GM12878 (cell line): ENCODE data around the gene C3orf38. TPM values are rescaled to one million over a fixed set of nuclear protein-coding genes. Genes with fewer than 3 reads are reported as not detected.

ENCODE experiments used
- ATAC-seq: fragments of 200-7000 bp; cut with Tn5 transposase; 3 replicates; pipeline ENCODE4 v1.9.1; 2020; ENCODE audit warnings: mild to moderate bottlenecking, moderate library complexity
- BruUV-seq: library from RNA; stranded (reverse); fragments of 400-500 nt; replicated peaks from 2 replicates; lab custom pipeline; 2021; lab: Mats Ljungman, UMichigan
- CTCF ChIA-PET: fragments of 300-600 bp; sonication (Branson Sonifier 250); formaldehyde crosslinking; extraction: SDS; loops from one replicate; lab custom pipeline; 2021; ENCODE audit warnings: inconsistent platforms; lab: Yijun Ruan, JAX
- POLR2A ChIA-PET: fragments of 350-600 bp; formaldehyde crosslinking; extraction: SDS; loops from one replicate; lab custom pipeline; 2021; ENCODE audit warnings: inconsistent platforms; lab: Charles Lee
- RAD21 ChIA-PET: fragments of 300-600 bp; sonication (Branson Sonifier 250); formaldehyde crosslinking; loops from one replicate; lab custom pipeline; 2023; ENCODE audit warnings: antibody characterized with exemption; ENCODE audit not compliant: unreplicated experiment; lab: Charles Lee
- SMC1A ChIA-PET: fragments of 300-600 bp; sonication (Branson Sonifier 250); formaldehyde crosslinking; loops from one replicate; lab custom pipeline; 2023; ENCODE audit not compliant: unreplicated experiment, uncharacterized antibody; lab: Charles Lee
- DNase-seq: peaks from one replicate; pipeline ENCODE4 v3.0.0-alpha.2; 2011; ENCODE audit warnings: low read depth, low spot score
- FAIRE-seq: peaks from 3 replicates; lab custom pipeline; 2011; peaks lifted over from hg19 to GRCh38; lab: Jason Lieb, UNC
- H2AFZ ChIP-seq: 2 replicates; pipeline ENCODE4 v1.6.0; 2011; ENCODE audit warnings: low read depth, low read length, control low read depth; ENCODE audit not compliant: control insufficient read depth
- H3K27ac ChIP-seq: 2 replicates; pipeline ENCODE4 v1.5.1; 2011; ENCODE audit warnings: control low read depth; ENCODE audit not compliant: control insufficient read depth, insufficient read depth
- H3K27me3 ChIP-seq, 2 experiments: replicated peaks in 1 of 2; 2 replicates each; pipeline versions ENCODE4 v1.6.0 to v1.6.1; 2011; ENCODE audit warnings: low read length in 1 of 2; ENCODE audit not compliant: control insufficient read depth in 2 of 2, insufficient read depth in 2 of 2
- H3K36me3 ChIP-seq, 2 experiments: 2 replicates each; pipeline ENCODE4 v1.5.1; 2011; ENCODE audit warnings: low read length in 1 of 2; ENCODE audit not compliant: control insufficient read depth in 2 of 2, insufficient read depth in 2 of 2
- H3K4me1 ChIP-seq: 2 replicates; pipeline ENCODE4 v1.6.1; 2011; ENCODE audit warnings: mild to moderate bottlenecking, low read length, moderate library complexity, mixed read lengths; ENCODE audit not compliant: control insufficient read depth, insufficient read depth
- H3K4me2 ChIP-seq: 2 replicates; pipeline ENCODE4 v1.6.0; 2011; ENCODE audit warnings: control low read depth; ENCODE audit not compliant: control insufficient read depth, insufficient read depth
- H3K4me3 ChIP-seq: fragments of 200-600 bp; sonication (generic); 2 replicates; pipeline ENCODE4 v1.5.1; 2016
- H3K79me2 ChIP-seq: 2 replicates; pipeline ENCODE4 v1.6.0; 2011; ENCODE audit warnings: low read length; ENCODE audit not compliant: control insufficient read depth, insufficient read depth
- H3K9ac ChIP-seq: 2 replicates; pipeline ENCODE4 v1.8.0; 2011; ENCODE audit warnings: low read length, control low read depth, mixed read lengths; ENCODE audit not compliant: control insufficient read depth, insufficient read depth
- H3K9me3 ChIP-seq: replicated peaks from 3 replicates; pipeline ENCODE4 v1.5.1; 2011; ENCODE audit warnings: mild to moderate bottlenecking, low read length; ENCODE audit not compliant: control insufficient read depth, insufficient read depth
- H4K20me1 ChIP-seq: 2 replicates; pipeline ENCODE4 v1.6.0; 2011; ENCODE audit not compliant: control insufficient read depth, insufficient read depth
- CTCF ChIP-seq, 3 experiments: IDR thresholded peaks in 2 of 3; conservative IDR thresholded peaks in 1 of 3; 2 replicates each; pipeline ENCODE4 v1.5.1; 2011; ENCODE audit warnings: low read depth in 3 of 3, low read length in 3 of 3, mild to moderate bottlenecking in 3 of 3, control low read depth in 2 of 3, moderate library complexity in 2 of 3, inconsistent platforms in 1 of 3, mixed read lengths in 1 of 3; ENCODE audit not compliant: control insufficient read depth in 2 of 3, insufficient read depth in 1 of 3; ENCODE audit errors: extremely low read depth in 1 of 3
- E4F1 ChIP-seq: fragments of 450-650 bp; IDR thresholded peaks from 2 replicates; pipeline ENCODE4 v1.6.1; 2018; ENCODE audit warnings: borderline replicate concordance, mild to moderate bottlenecking; ENCODE audit not compliant: partially characterized antibody
- FOXM1 ChIP-seq: IDR thresholded peaks from 2 replicates; pipeline ENCODE4 v1.6.1; 2012; ENCODE audit warnings: low read depth, mild to moderate bottlenecking, inconsistent platforms, low read length, moderate library complexity
- IKZF2 ChIP-seq, 2 experiments: fragments of 450-650 bp; IDR thresholded peaks; 2 replicates each; pipeline ENCODE4 v1.6.1; 2017; ENCODE audit warnings: mild to moderate bottlenecking in 2 of 2, moderate library complexity in 2 of 2
- KDM1A ChIP-seq: fragments of 200-600 bp; sonication (generic); IDR thresholded peaks from 2 replicates; pipeline ENCODE4 v1.6.1; 2016; ENCODE audit warnings: borderline replicate concordance
- LARP7 ChIP-seq: fragments of 450-650 bp; IDR thresholded peaks from 2 replicates; pipeline ENCODE4 v1.6.1; 2017; ENCODE audit warnings: mild to moderate bottlenecking
- MYB ChIP-seq: fragments of 150-350 bp; IDR thresholded peaks from 2 replicates; pipeline ENCODE4 v1.6.1; 2014; ENCODE audit warnings: mild to moderate bottlenecking, low read depth, low read length, borderline replicate concordance
- MYC ChIP-seq: IDR thresholded peaks from 2 replicates; pipeline ENCODE4 v1.6.1; 2011; ENCODE audit warnings: mild to moderate bottlenecking, low read length, moderate library complexity, inconsistent platforms; ENCODE audit not compliant: insufficient read depth, insufficient replicate concordance, insufficient read length, severe bottlenecking
- NRF1 ChIP-seq: conservative IDR thresholded peaks from 2 replicates; pipeline ENCODE4 v1.6.1; 2011; ENCODE audit warnings: mild to moderate bottlenecking, low read depth, low read length, improper control_type of control experiment
- RAD21 ChIP-seq: IDR thresholded peaks from 2 replicates; pipeline ENCODE4 v1.6.1; 2011; ENCODE audit warnings: mild to moderate bottlenecking, low read depth, low read length, moderate library complexity; ENCODE audit not compliant: insufficient read depth
- RELA ChIP-seq: fragments of 450-650 bp; IDR thresholded peaks from 2 replicates; pipeline ENCODE4 v1.8.0; 2014; ENCODE audit warnings: borderline replicate concordance; ENCODE audit not compliant: partially characterized antibody
- RELB ChIP-seq: fragments of 450-650 bp; IDR thresholded peaks from 2 replicates; pipeline ENCODE4 v1.6.1; 2017; ENCODE audit warnings: low read depth, mild to moderate bottlenecking, moderate library complexity
- SIX5 ChIP-seq: IDR thresholded peaks from 2 replicates; pipeline ENCODE4 v1.6.1; 2011; ENCODE audit warnings: mild to moderate bottlenecking, low read depth, low read length, moderate library complexity; ENCODE audit not compliant: severe bottlenecking
- TARDBP ChIP-seq: IDR thresholded peaks from 2 replicates; pipeline ENCODE4 v1.6.1; 2016; ENCODE audit warnings: borderline replicate concordance
- WRNIP1 ChIP-seq: IDR thresholded peaks from 2 replicates; pipeline ENCODE4 v1.6.1; 2011; ENCODE audit warnings: low read depth, low read length, improper control_type of control experiment, borderline replicate concordance
- ZBTB33 ChIP-seq: fragments of 450-650 bp; IDR thresholded peaks from 2 replicates; pipeline ENCODE4 v1.6.1; 2017; ENCODE audit warnings: mild to moderate bottlenecking
- ZNF384 ChIP-seq: IDR thresholded peaks from 2 replicates; pipeline ENCODE4 v1.6.1; 2012; ENCODE audit warnings: low read depth, mild to moderate bottlenecking, low read length, improper control_type of control experiment, borderline replicate concordance
- WGBS: methylation state at CpG from one replicate; pipeline ENCODE4 v1.1.6; 2016; ENCODE audit warnings: low lambda C conversion rate; ENCODE audit not compliant: insufficient replicate concordance, insufficient coverage; ENCODE audit errors: missing lambda C conversion rate; 5-methylcytosine and 5-hydroxymethylcytosine counted together
- in situ Hi-C: fragments of 300-500 bp; cut with MboI; formaldehyde crosslinking; loops from 9 replicates; pipeline ENCODE4 v1.14.3; 2018; ENCODE audit warnings: mixed read lengths
- intact Hi-C: fragments of 100-400 bp; cut with micrococcal nuclease; formaldehyde crosslinking; loops from one replicate; pipeline ENCODE4 v1.14.2; 2022; ENCODE audit not compliant: unreplicated experiment
- polyA plus RNA-seq, 11 experiments: library from polyadenylated mRNA; depleted of rRNA in 4 of 11; unstranded in 6 of 11; stranded (reverse) in 5 of 11; fragments of >200 nt; fragmentation: Nextera tagmentation in 4 of 11; fragmentation: Illumina TruSeq in 1 of 11; extraction: Ambion mirVana in 4 of 11; extraction: Trizol in 1 of 11; gene quantifications; 1 replicate in 1 of 11; 2 replicates in 10 of 11; pipeline versions ENCODE4 v1.2.1 to v1.2.3, GENCODE V29; 2011 to 2016; ENCODE audit warnings: inconsistent platforms in 2 of 11, missing spikeins in 2 of 11, low read depth in 1 of 11
- total RNA-seq, 4 experiments: library from RNA; depleted of rRNA in 3 of 4; stranded (reverse); fragments of >200 nt in 3 of 4; fragmentation: Illumina TruSeq in 1 of 4; extraction: Trizol in 1 of 4; gene quantifications; 2 replicates each; pipeline versions ENCODE4 v1.2.1 to v1.2.3, GENCODE V29; 2013 to 2021

The C3orf38 gene
- total and polyA plus RNA-seq, 10 of the 15 experiments (the other 5 are each of a cell fraction or from before 2014, with no cell fraction given) = 23.0 to 47.9 (median 31.5) TPM

- no peaks in the 10 kb centered on the region; a peak in 1 of 4 replicates for H3K36me3 ChIP-seq
- 93% methylated on average over 5 of the region's 6 CpGs for WGBS
- in situ Hi-C loops (no loop called here), intact Hi-C loops (no loop called here)
- CTCF ChIA-PET = interaction anchor here (1.6 kb wide), 1 partner anchor 54 kb away, joined by 6 read pairs; no protein-coding TSS in a partner anchor
- BruUV-seq = no TSS peak
- H3K9me3 ChIP-seq = no peaks in the 10 kb centered on the region
- H3K79me2 ChIP-seq = no peaks in the 10 kb centered on the region
- no peaks in the 10 kb centered on the region for H4K20me1 ChIP-seq
- H3K27ac ChIP-seq = no peak overlapping the region
- DNase-seq (no peak), FAIRE-seq (no peak), ATAC-seq (no peak)
- RAD21 ChIA-PET = no interaction called here
- H3K27me3 ChIP-seq = no peaks in the 10 kb centered on the region
- H3K9ac ChIP-seq = no peak overlapping the region
- H3K4me2 ChIP-seq = no peak overlapping the region
- no peak overlapping the region for H2AFZ ChIP-seq
- SMC1A ChIA-PET = no interaction called here
- H3K4me3 ChIP-seq = no peak overlapping the region
- POLR2A ChIA-PET = interaction anchor here (0.7 to 1.1 kb wide), 2 partner anchors 18 to 148 kb away, joined by 3 read pairs; no protein-coding TSS in a partner anchor
- no peaks in the 10 kb centered on the region; the same call in 1 of the 2 replicates for H3K4me1 ChIP-seq
- TF ChIP-seq RELA (no peak), ZBTB33 (no peak), RELB (no peak), FOXM1 (no peak), LARP7 (no peak), MYB (no peak), MYC (no peak), WRNIP1 (no peak), E4F1 (no peak), SIX5 (no peak), RAD21 (no peak), NRF1 (no peak), CTCF (IDR thresholded peaks at IDR 0.05 in 2 of 3, conservative IDR thresholded peaks at IDR 0.05 in 1 of 3; ENCODE audit: control insufficient read depth in 2 of 3, extremely low read depth in 1 of 3, insufficient read depth in 1 of 3, low read depth in 3 of 3, low read length in 3 of 3) (no peak), IKZF2 (IDR thresholded peaks at IDR 0.05) (no peak), ZNF384 (no peak), TARDBP (no peak), KDM1A (no peak)
These were observed 17.4 kb downstream of the C3orf38 start for GRCh38 chr3:88167173-88167572.
